OCI-LY3 (cell line): Measurements from ENCODE around the gene NTNG1.

ENCODE experiments used
- H2AFZ ChIP-seq: fragments of 200-600, 300-600 bp; shearing (Covaris generic); 2 replicates; pipeline ENCODE4 v1.6.0; 2014; ENCODE audit warnings: antibody characterized with exemption, low read depth, low read length
- H3K27ac ChIP-seq: fragments of 200-600, 300-600 bp; sonication (generic); 2 replicates; pipeline ENCODE4 v1.5.1; 2014; ENCODE audit warnings: mild to moderate bottlenecking, low read length, moderate library complexity, mixed read lengths
- H3K27me3 ChIP-seq: fragments of 200-600, 300-600 bp; sonication (generic); 2 replicates; pipeline ENCODE4 v1.6.1; 2014; ENCODE audit warnings: low read depth, low read length, mixed read lengths
- H3K36me3 ChIP-seq: fragments of 200-600, 300-600 bp; sonication (generic); replicated peaks from 2 replicates; pipeline ENCODE3; 2014; ENCODE audit warnings: low read depth, low read length, mixed read lengths
- H3K4me1 ChIP-seq: fragments of 300-600, 200-600 bp; sonication (generic); 2 replicates; pipeline ENCODE4 v1.6.1; 2014; ENCODE audit warnings: low read length, mixed read lengths
- H3K4me2 ChIP-seq: fragments of 200-600, 300-600 bp; sonication (generic); 2 replicates; pipeline ENCODE4 v1.6.1; 2014; ENCODE audit warnings: low read length, mixed read lengths
- H3K4me3 ChIP-seq: fragments of 300-600, 200-600 bp; sonication (generic); 2 replicates; pipeline ENCODE4 v1.5.1; 2014; ENCODE audit warnings: antibody characterized with exemption, mild to moderate bottlenecking, low read length, moderate library complexity
- H3K79me2 ChIP-seq: fragments of 300-600, 200-600 bp; shearing (Covaris generic); 2 replicates; pipeline ENCODE4 v1.6.1; 2014; ENCODE audit warnings: mild to moderate bottlenecking, low read length, mixed read lengths
- H3K9ac ChIP-seq: fragments of 300-600, 200-600 bp; shearing (Covaris generic); 2 replicates; pipeline ENCODE4 v1.6.0; 2014; ENCODE audit warnings: mild to moderate bottlenecking, low read length, moderate library complexity
- H3K9me3 ChIP-seq: fragments of 200-600, 300-600 bp; shearing (Covaris generic); 2 replicates; pipeline ENCODE4 v1.6.1; 2014; ENCODE audit warnings: low read length, mixed read lengths; ENCODE audit not compliant: insufficient read depth
- H4K20me1 ChIP-seq: fragments of 200-600, 300-600 bp; sonication (generic); 2 replicates; pipeline ENCODE4 v1.6.1; 2016; ENCODE audit warnings: low read length, mixed read lengths; ENCODE audit not compliant: insufficient read depth
- EZH2phosphoT487 ChIP-seq: fragments of 200-600 bp; shearing (Covaris generic); IDR thresholded peaks from 2 replicates; pipeline ENCODE4 v1.6.1; 2018; ENCODE audit warnings: antibody characterized with exemption, mixed run types, low read depth
- TF ChIP-seq, protein P1 (sequence below): fragments of 200-600, 300-600 bp; sonication (generic); IDR thresholded peaks from 2 replicates; pipeline ENCODE4 v1.5.1; 2014; ENCODE audit warnings: antibody characterized with exemption, low read length, low read depth

The NTNG1 gene

DNA sequence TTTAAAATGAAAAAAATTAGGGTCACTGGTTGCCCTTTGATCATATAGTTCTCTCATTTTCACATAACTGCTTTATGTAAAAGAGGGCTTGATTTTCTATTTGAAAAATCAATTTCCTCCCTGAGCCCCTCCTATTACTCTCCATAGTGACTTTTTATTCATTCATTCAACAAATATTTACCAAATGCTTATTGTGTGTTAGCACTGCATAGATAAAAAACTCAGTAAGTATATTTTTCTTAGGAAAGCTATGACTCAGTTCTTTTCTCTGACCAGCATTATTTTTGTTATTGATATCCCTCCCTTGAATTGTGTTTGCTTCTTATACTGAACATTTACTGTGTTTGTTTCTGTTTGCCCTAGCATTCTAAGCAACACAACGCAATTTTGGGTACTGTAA lies 59.8 kb downstream of the NTNG1 start:
- H3K27ac ChIP-seq = no peak overlapping the region
- peaks cover 36% of the 10 kb centered on the region for H4K20me1 ChIP-seq
- no peak overlapping the region for H3K4me3 ChIP-seq
- no peak overlapping the region for H3K9ac ChIP-seq
- TF ChIP-seq, protein P1, sequence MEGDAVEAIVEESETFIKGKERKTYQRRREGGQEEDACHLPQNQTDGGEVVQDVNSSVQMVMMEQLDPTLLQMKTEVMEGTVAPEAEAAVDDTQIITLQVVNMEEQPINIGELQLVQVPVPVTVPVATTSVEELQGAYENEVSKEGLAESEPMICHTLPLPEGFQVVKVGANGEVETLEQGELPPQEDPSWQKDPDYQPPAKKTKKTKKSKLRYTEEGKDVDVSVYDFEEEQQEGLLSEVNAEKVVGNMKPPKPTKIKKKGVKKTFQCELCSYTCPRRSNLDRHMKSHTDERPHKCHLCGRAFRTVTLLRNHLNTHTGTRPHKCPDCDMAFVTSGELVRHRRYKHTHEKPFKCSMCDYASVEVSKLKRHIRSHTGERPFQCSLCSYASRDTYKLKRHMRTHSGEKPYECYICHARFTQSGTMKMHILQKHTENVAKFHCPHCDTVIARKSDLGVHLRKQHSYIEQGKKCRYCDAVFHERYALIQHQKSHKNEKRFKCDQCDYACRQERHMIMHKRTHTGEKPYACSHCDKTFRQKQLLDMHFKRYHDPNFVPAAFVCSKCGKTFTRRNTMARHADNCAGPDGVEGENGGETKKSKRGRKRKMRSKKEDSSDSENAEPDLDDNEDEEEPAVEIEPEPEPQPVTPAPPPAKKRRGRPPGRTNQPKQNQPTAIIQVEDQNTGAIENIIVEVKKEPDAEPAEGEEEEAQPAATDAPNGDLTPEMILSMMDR = no peak
- no peak for TF ChIP-seq EZH2phosphoT487
- H3K9me3 ChIP-seq = no peaks in the 10 kb centered on the region
- H3K27me3 ChIP-seq = no peaks in the 10 kb centered on the region
- peaks cover 18% of the 10 kb centered on the region; the same call in 1 of the 2 replicates for H3K79me2 ChIP-seq
- no peak overlapping the region for H3K4me2 ChIP-seq
- peaks cover 3% of the 10 kb centered on the region for H3K36me3 ChIP-seq
- H2AFZ ChIP-seq = no peak overlapping the region
- H3K4me1 ChIP-seq = 0 out of 2 replicates have a peak, but pooled peaks cover 4% of the 10 kb centered on the region

DNA sequence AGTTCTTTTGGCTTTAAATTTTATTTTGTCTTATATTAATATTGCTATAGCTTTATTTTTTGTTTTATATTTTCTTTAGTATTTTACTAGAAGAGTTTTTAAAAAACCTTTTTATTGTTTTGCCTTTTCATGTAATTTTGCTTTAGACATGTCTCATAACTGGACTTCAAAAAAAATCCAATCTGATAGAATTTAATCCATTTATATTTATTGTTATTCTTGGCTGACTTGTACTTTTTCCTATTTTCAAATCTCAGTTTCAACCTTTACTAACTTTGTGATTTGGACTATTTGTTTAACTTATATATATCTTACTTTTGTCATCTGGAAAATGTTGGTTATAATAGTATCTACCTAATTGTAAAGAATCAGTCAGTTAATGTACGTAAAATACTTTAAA lies 61.2 kb downstream of the NTNG1 start:
- TF ChIP-seq EZH2phosphoT487 = no peak
- TF ChIP-seq, protein P1 = no peak
- peaks cover 12% of the 10 kb centered on the region; the same call in 1 of the 2 replicates for H3K79me2 ChIP-seq

DNA sequence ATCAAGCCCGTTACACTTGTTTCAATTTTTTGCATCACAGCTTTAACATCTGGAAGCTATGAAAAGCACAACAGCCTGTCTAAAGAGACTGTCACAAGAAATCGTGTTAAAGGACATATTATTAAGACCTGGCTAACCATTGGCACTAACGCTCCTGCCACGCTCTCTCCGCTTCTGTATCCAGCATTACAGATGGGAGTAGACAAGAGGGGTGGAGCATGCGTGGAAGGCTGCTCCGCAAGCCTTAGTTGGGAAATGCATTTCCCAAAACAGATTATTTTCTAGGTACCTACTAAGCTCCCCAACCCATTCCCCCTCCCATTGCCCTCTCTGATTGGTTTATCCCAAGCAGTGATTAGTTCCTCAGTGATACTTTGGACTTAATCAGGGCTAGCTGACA lies 72.4 kb downstream of the NTNG1 start:
- Histone ChIP-seq H3K4me1 (no peaks in the 10 kb centered on the region), H3K27me3 (no peaks in the 10 kb centered on the region), H2AFZ (no peak overlapping the region), H3K27ac (no peak overlapping the region), H3K79me2 (no peaks in the 10 kb centered on the region), H4K20me1 (peaks cover 13% of the 10 kb centered on the region; the same call in 1 of the 2 replicates), H3K4me3 (no peak overlapping the region), H3K36me3 (no peaks in the 10 kb centered on the region), H3K9me3 (no peaks in the 10 kb centered on the region), H3K4me2 (no peak overlapping the region), H3K9ac (no peak overlapping the region)
- TF ChIP-seq, protein P1 = no peak
- TF ChIP-seq EZH2phosphoT487 = no peak

More for the DNA sequence above, 61.2 kb downstream of the NTNG1 start:
- no peaks in the 10 kb centered on the region for H3K9me3 ChIP-seq
- H3K9ac ChIP-seq = no peak overlapping the region
- H4K20me1 ChIP-seq = peaks cover 26% of the 10 kb centered on the region
- H2AFZ ChIP-seq = no peak overlapping the region
- H3K36me3 ChIP-seq = peaks cover 3% of the 10 kb centered on the region
- no peak overlapping the region for H3K4me2 ChIP-seq
- H3K4me3 ChIP-seq = no peak overlapping the region
- 0 out of 2 replicates have a peak, but pooled peaks cover 2% of the 10 kb centered on the region for H3K4me1 ChIP-seq
- H3K27ac ChIP-seq = no peak overlapping the region
- no peaks in the 10 kb centered on the region for H3K27me3 ChIP-seq

DNA sequence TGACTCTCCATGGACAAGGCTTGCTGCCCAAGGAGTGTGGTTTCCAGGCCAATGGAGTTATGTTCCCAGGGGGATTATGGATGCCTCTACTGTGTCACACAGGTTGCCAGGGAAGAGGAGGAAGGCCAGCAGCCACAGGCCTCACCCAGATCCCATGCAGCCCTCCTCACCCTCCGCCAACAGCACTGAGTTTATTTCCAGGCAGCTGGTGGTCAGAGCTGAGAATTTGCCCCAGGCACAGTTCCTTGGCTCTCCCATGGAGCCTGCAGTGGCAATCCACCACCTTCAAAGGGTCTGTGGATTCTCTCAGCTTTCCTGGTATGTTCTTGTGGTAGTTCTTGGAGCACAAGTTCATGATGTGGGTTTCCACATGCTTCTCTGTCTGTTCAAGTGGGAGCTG lies 79.2 kb downstream of the NTNG1 start:
- Histone ChIP-seq H3K27me3 (no peaks in the 10 kb centered on the region), H4K20me1 (peaks cover 28% of the 10 kb centered on the region; the same call in 1 of the 2 replicates), H3K4me3 (no peak overlapping the region), H3K9me3 (no peaks in the 10 kb centered on the region), H3K4me2 (no peak overlapping the region), H3K27ac (no peak overlapping the region), H2AFZ (no peak overlapping the region), H3K79me2 (peaks cover 27% of the 10 kb centered on the region), H3K36me3 (no peaks in the 10 kb centered on the region), H3K9ac (no peak overlapping the region), H3K4me1 (no peaks in the 10 kb centered on the region)
- TF ChIP-seq EZH2phosphoT487 = no peak
- TF ChIP-seq, protein P1 = no peak
